Colon (tissue), 2 donors: ENCODE results near the gene DHRS2.

Source experiments
- FAIRE-seq: peaks from 2 replicates; lab custom pipeline; 2012; peaks lifted over from hg19 to GRCh38; lab: Jason Lieb, UNC
- donor health status: control.
- donor health status: control.

The DHRS2 gene

GRCh38 chr14:23612802-23613201 lies 23.4 kb upstream of the DHRS2 start:
- FAIRE-seq = no peak

GRCh38 chr14:23613242-23614070 lies 22.7 kb upstream of the DHRS2 start:
- no peak for FAIRE-seq

- no peak for FAIRE-seq
Measured at GRCh38 chr14:23614395-23614828, 21.8 kb upstream of the DHRS2 start.

GRCh38 chr14:23615856-23616255 lies 20.3 kb upstream of the DHRS2 start:
- FAIRE-seq = no peak

GRCh38 chr14:23617539-23617938 lies 18.6 kb upstream of the DHRS2 start:
- FAIRE-seq = no peak

- no peak for FAIRE-seq
Measured at GRCh38 chr14:23618415-23618988, 17.7 kb upstream of the DHRS2 start.

- no peak for FAIRE-seq
Measured at GRCh38 chr14:23620177-23620702, 15.9 kb upstream of the DHRS2 start.

GRCh38 chr14:23621204-23621931 lies 14.8 kb upstream of the DHRS2 start:
- FAIRE-seq = no peak

GRCh38 chr14:23621932-23622730 lies 14.0 kb upstream of the DHRS2 start:
- no peak for FAIRE-seq

GRCh38 chr14:23622990-23623389 lies 13.2 kb upstream of the DHRS2 start:
- no peak for FAIRE-seq

- no peak for FAIRE-seq
Measured at GRCh38 chr14:23623962-23624361, 12.2 kb upstream of the DHRS2 start.

GRCh38 chr14:23624830-23625404 lies 11.2 kb upstream of the DHRS2 start:
- FAIRE-seq = no peak

- FAIRE-seq = no peak
Measured at GRCh38 chr14:23626946-23627345, 9.2 kb upstream of the DHRS2 start.

GRCh38 chr14:23627961-23628360 lies 8.2 kb upstream of the DHRS2 start:
- FAIRE-seq = no peak

GRCh38 chr14:23629204-23629603 lies 7.0 kb upstream of the DHRS2 start:
- FAIRE-seq = no peak

GRCh38 chr14:23629832-23630396 lies 6.2 kb upstream of the DHRS2 start:
- FAIRE-seq = no peak

- no peak for FAIRE-seq
Measured at GRCh38 chr14:23630687-23631086, 5.5 kb upstream of the DHRS2 start.

GRCh38 chr14:23631234-23631633 lies 4.9 kb upstream of the DHRS2 start:
- no peak for FAIRE-seq

- FAIRE-seq = no peak
Measured at GRCh38 chr14:23631702-23632460, 4.3 kb upstream of the DHRS2 start.

GRCh38 chr14:23632461-23633159 lies 3.6 kb upstream of the DHRS2 start:
- FAIRE-seq = no peak
